NCI-H146 treated with DMSO at 0.1 percent for 48 hours (cell line): ENCODE results near the gene STRADA.

Experiments
- DNase-seq: peaks from one replicate; lab custom pipeline; 2025; ENCODE audit not compliant: unreplicated experiment; lab: John Stamatoyannopoulos, UW

STRADA gene

GRCh38 chr17:63701868-63702720, 39.5 kb downstream of the STRADA start:
- no peak for DNase-seq

DNA sequence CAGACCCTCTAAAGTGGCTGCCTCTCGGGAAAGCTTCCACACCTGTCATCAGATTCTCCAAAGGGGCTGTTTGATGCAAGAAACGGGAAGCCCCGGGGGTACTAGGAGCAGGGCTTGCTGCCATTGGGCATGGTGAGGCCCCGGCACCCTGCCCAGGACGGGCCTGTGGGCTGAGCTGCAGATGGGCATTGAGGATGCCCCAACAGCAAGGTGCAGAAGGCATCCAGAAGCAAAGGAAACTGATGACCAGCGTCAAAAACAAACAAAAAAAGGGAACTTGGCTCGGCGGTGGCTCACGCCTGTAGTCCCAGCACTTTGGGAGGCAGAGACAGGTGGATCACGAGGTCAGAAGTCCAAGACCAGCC, 40.2 kb downstream of the STRADA start:
- DNase-seq: no peak

GRCh38 chr17:63700528-63701455, 40.8 kb downstream of the STRADA start:
- peak; percentile 29 for DNase-seq

- peak; percentile 46 for DNase-seq
Observed at GRCh38 chr17:63699638-63700527, 41.7 kb downstream of the STRADA start, which contains the start of gene LIMD2. Gene LIMD2, minus strand, starts transcription at chr17:63700125. Its CDS starts 827 bp downstream, at chr17:63699298.

DNA sequence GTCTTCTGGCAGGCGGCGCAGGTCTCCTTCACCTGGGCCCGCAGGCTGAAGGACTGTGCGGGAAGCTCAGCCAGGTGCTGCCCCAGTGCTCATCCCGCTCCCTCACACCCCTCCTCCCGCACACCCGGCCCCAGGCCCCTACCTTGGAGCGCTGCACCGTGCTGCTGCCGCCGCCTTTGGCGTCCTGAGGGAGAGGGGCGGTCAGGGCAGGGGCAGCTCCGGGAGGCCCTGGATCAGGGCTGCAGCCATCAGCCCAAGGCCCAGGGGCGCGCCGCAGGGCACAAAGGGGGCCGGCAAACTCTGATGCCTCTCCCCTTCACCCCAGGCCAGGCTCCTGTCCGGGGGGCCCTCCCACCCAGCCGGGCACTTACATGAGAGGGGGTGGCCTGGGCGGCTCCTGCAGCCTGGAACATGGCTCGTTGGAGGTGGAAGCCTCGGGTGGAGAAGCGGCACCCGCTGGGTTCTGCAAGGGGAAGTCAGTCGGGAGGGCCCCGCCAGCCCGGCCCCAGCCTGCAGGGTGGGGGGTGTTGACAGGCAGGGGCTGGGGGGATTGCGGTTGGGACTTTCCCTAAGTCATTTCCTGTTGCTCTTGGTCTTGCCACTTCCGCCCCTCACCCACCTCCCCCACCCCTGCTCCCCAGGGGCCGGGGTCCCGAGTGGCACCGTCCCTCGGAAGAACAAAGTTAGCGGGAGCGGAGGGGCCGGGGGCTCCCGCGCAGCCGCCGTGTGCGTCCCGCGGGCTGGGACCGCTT, 42.5 kb downstream of the STRADA start:
- DNase-seq: no peak

DNA sequence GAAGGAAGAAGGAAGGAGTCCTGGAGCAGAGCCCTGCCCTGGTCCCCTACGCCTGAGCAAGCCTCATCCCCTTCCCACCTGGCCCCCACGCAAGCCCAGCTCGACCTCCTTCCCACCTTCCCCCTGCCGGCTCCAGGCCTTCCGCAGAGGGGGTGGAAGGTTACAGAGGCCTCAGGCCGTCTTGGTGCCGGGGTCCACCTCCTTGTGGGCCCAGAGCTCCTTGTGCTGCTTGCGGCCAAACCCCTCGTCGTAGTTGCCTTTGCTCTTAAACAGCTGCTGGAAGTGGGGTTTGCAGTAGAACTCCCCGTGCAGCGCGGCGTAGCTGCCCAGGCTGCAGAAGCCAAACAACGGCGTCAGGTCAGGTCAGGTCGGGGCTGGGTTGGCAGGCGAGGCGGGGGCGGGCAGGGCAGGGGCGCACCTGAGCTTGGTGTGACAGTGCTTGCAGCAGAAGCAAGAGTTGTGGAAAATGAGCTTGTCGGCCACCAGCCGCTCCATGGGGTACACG, 43.2 kb downstream of the STRADA start:
- no peak for DNase-seq

DNA sequence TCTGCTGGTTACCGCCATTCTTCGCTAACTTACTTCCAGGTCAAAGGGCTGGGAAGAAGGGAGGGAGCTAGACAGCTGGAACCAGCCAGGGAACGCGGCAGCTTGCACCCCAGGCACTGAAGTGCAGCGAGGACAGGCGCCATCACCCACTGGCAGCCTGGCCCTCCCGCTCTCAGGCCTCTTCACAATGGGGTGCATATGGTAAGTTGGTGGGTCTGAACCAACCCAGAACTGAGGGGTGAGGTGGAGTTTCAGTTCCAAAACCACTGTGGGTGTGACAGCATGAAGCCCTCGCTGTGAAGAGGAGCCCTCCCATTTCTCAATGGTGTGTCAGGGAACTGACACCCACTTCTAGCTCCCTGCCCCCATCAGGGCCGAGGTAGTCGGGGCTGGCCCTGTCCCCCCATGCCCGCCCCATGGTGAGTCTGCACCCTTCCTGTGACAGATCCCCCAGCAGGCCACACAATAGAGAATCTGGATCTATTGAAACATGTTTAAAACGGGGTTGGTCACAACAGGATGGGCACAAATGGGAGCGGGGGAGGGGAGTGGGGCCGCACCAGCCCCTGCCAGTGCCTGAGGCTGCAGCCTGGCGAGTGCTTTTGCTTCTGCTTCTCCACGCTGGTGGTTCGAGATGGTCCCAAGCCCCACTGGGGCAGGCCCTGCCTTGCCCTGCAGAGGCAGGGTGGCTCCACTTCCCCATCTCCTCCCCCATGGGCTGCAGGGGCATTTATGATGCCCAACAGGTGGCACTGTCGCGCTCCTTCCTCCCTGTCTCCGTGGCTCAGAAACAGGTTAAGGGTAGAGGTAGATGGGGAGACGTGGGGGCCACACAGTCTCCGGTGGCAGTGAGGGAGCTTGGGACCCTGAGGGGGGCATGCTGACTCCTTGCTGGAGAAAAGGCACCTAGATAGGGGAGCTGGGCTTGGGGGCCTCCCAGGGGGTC, 44.0 kb downstream of the STRADA start:
- no peak for DNase-seq

DNA sequence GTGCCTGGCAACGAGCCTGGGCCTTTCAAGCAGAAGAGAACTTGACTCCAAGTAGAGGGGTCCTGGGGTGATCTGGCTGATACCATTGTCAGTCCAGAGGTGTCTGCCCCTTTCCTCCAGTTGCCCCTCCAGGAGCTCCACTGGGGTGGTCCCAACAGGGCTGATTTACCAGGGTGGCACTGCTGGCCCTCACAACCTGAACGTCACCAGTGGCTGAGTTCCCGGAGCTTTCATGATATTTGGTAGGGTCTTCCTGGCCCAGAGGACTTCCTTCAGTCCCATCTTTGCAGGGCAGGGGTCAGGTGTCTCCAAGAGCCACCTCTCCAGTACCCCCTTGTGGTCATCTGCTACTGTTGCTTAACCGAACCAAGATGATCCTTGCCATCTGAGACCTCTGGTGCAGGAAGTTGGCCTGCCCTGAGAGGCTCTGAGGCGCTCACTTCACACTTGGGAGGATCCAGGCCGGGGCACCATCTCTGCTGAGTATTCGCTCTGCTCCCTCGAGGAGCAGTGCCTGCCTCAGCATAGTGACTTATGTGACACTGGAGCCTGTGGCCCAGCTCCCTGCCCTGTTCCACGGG, 45.1 kb downstream of the STRADA start:
- DNase-seq: no peak

DNA sequence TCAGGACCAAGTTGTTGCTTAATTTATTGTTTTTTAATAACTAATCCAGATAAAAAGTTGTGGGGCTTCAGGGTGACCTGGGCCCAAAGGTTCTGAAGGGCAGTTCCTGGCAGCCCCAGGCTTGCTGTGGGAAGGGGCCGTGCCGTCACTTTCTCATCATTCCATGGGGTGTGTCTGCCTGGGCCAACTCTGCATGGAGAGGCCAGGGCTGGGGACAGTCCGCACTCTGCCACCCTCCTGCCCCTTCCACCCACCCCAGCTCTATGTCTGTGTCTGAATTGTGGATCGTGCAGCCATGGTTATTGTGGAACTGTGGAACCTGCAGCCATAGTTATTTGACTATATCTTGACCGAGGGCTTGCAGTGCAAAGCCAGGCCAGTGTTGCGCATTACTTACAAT, 45.7 kb downstream of the STRADA start:
- DNase-seq: no peak

DNA sequence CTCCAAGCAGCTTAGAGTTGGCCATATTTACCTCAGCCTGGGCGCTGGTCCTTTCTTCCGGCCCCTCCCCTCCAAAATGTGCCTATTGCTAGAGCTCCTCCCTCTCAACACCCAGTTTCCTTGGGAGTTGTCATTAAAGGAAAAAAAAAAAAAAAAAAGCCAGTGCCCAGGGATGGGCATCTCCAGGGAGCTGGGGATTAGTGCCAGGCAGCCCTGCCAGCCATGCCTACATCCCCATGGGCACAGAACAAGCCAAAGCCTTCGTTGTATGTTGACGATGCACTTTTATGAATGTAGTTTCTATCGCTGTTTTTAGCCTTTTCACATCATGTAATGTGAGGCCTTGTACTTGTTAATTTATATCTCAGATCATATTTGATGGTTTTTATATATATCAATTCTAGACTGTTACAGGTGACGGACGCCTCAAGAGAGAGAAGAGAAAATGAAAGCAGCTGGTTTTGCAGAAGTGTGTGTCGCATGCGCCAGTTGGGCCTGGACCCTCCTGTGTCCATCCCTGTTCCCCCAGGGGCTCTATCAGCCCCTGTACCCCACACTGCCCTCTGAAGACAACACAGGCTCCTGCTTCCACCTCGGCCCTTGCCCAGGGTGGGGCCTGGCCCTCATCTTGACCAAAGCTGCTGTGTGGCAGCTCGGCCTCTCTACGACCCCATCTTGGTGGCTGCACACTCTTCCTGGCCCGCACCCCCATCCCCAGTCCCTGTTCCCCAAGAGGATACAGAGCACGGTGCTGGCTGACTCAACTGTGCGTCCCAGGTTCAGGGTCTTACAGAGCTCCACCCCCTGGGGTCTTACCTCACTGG, 46.4 kb downstream of the STRADA start:
- DNase-seq: no peak

GRCh38 chr17:63694229-63694949, 47.2 kb downstream of the STRADA start:
- no peak for DNase-seq

- DNase-seq: no peak
Observed at GRCh38 chr17:63693411-63694113, 48.0 kb downstream of the STRADA start.

- DNase-seq: no peak
Observed at GRCh38 chr17:63692195-63692816, 49.3 kb downstream of the STRADA start.

DNA sequence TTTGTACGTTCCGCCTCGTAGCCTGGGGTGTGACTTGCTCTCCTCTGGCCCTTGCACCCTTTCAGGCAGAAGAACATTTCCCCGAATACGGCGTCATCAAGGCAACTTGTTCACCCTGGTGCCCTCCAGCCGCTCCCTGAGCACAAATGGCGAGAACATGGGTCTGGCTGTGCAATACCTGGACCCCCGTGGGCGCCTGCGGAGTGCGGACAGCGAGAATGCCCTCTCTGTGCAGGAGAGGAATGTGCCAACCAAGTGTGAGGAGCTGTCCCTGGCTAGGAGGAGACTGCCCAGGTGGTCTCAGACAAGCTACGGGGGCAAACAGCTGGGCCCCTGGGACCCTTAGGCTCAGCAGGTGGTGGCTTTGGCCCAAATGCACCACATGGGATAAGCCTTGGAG, 52.1 kb downstream of the STRADA start:
- no peak for DNase-seq

GRCh38 chr17:63688396-63689020, 53.1 kb downstream of the STRADA start:
- no peak for DNase-seq
